ENCODE data around the gene TRPV3. TPM values are rescaled to one million over a fixed set of nuclear protein-coding genes. Genes with fewer than 3 reads are reported as not detected.
"Not testable (repeated sequence)": the region's sequence is repeated elsewhere in the genome, so short reads cannot be mapped to it uniquely, and the experiment has no call there.

Gene TRPV3
- polyA plus RNA-seq, 1 donor (not counting 4 experiments of a cell fraction or from before 2014, with no cell fraction given): 9.4 TPM

DNA sequence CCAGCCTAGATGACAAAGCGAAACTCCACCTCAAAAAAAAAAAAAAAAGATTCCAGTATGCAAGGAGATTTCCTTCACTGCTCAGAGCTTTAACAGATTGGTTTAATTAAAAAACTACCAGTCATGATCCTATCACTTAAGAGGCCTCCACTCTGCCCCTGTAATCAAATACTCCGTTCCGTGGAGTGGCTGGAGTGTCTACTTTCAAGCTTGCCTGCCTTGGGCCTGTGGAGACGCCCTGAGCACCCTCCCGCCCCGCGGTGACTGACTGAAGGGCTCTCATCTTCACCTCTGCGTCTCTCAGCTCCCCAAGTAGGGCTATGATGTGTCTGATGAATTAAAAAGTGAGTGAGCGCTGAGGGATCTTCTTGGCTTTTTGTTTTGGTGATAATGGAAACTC lies 25.3 kb upstream of the TRPV3 start:
- Histone ChIP-seq H3K27me3 (ENCODE audit: control insufficient read depth, extremely low read depth, insufficient read depth, low read length) (no peaks in the 10 kb centered on the region), H3K9me1 (ENCODE audit: control insufficient read depth, extremely low read depth, insufficient read depth, low read length) (no peaks in the 10 kb centered on the region), H3K9me3 (ENCODE audit: control insufficient read depth, low read depth, low read length) (no peaks in the 10 kb centered on the region), H4K20me1 (ENCODE audit: control insufficient read depth, extremely low read depth, insufficient read depth, low read length) (no peaks in the 10 kb centered on the region), H3K27ac (ENCODE audit: control insufficient read depth, insufficient read depth, low read length) (no peak overlapping the region), H3K4me2 (ENCODE audit: control insufficient read depth, extremely low read depth, insufficient read depth, low read depth, low read length) (no peak overlapping the region), H3K79me2 (ENCODE audit: control insufficient read depth, insufficient read depth, low read length) (no peaks in the 10 kb centered on the region), H3K9ac (ENCODE audit: control insufficient read depth, extremely low read depth, insufficient read depth, low read length) (no peak overlapping the region), H3K36me3 (ENCODE audit: control insufficient read depth in 2 of 2, extremely low read depth in 1 of 2, insufficient read depth in 2 of 2, low read length in 2 of 2) (peaks cover 4 to 11% of the 10 kb centered on the region in 2 experiments), H3K4me1 (ENCODE audit: control insufficient read depth, extremely low read depth, insufficient read depth, low read length) (peaks cover 6% of the 10 kb centered on the region), H3K4me3 (ENCODE audit: control insufficient read depth in 2 of 3, extremely low read depth in 1 of 3, insufficient read depth in 2 of 3, low read depth in 1 of 3, low read length in 3 of 3) (no peak overlapping the region), H2AFZ (ENCODE audit: control insufficient read depth, low read length) (no peak overlapping the region)
- DNase-seq (ENCODE audit: low read depth, low spot score) (no peak), FAIRE-seq (no peak)
- dilution Hi-C loops (cut with MboI; ENCODE audit: extremely low pct_ligation_motif_present, low sequenced_read_pairs): no loop called here
- TF ChIP-seq, protein P1, sequence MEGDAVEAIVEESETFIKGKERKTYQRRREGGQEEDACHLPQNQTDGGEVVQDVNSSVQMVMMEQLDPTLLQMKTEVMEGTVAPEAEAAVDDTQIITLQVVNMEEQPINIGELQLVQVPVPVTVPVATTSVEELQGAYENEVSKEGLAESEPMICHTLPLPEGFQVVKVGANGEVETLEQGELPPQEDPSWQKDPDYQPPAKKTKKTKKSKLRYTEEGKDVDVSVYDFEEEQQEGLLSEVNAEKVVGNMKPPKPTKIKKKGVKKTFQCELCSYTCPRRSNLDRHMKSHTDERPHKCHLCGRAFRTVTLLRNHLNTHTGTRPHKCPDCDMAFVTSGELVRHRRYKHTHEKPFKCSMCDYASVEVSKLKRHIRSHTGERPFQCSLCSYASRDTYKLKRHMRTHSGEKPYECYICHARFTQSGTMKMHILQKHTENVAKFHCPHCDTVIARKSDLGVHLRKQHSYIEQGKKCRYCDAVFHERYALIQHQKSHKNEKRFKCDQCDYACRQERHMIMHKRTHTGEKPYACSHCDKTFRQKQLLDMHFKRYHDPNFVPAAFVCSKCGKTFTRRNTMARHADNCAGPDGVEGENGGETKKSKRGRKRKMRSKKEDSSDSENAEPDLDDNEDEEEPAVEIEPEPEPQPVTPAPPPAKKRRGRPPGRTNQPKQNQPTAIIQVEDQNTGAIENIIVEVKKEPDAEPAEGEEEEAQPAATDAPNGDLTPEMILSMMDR (optimal IDR thresholded peaks at IDR 0.05 in 1 of 3, IDR thresholded peaks at IDR 0.05 in 1 of 3, conservative IDR thresholded peaks at IDR 0.05 in 1 of 3; ENCODE audit: extremely low read depth in 1 of 3, insufficient read depth in 2 of 3, low read length in 3 of 3): no peak
- TF ChIP-seq EZH2 (IDR thresholded peaks at IDR 0.05; ENCODE audit: low read length): no peak

- H4K20me1 ChIP-seq (ENCODE audit: control insufficient read depth, extremely low read depth, insufficient read depth, low read length); dilution Hi-C loops (cut with MboI; ENCODE audit: extremely low pct_ligation_motif_present, low sequenced_read_pairs): not testable (repeated sequence)
Measured at GRCh38 chr17:3578667-3579066, 21.1 kb upstream of the TRPV3 start.

DNA sequence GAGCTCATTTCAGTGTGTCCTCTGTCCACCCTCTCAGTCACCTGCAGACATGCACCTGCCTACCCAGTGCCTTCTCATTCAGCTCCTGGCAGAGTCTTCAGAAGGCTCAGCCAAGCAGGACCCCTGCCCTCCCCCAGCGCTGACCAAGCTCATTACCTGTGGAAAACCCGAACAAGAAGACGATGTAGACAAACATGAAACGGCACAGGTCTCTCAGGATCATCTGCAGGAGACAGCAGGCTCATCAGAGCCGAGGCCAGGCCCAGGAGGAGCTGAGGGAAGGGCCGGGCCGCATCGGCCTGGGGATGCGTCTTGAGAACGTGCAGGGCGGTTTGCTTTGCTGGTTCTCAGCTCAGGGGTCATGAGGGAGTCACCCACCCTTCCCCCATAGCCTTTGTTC lies 19.4 kb upstream of the TRPV3 start:
- Histone ChIP-seq H3K27ac (ENCODE audit: control insufficient read depth, insufficient read depth, low read length) (no peak overlapping the region), H3K9me3 (ENCODE audit: control insufficient read depth, low read depth, low read length) (no peaks in the 10 kb centered on the region), H3K36me3 (ENCODE audit: control insufficient read depth in 2 of 2, extremely low read depth in 1 of 2, insufficient read depth in 2 of 2, low read length in 2 of 2) (peaks cover 0 to 12% of the 10 kb centered on the region in 2 experiments)

More at GRCh38 chr17:3578667-3579066, 21.1 kb upstream of the TRPV3 start:
- not testable (repeated sequence) for H3K9ac ChIP-seq (ENCODE audit: control insufficient read depth, extremely low read depth, insufficient read depth, low read length); H3K79me2 ChIP-seq (ENCODE audit: control insufficient read depth, insufficient read depth, low read length); H3K27me3 ChIP-seq (ENCODE audit: control insufficient read depth, extremely low read depth, insufficient read depth, low read length); FAIRE-seq; H2AFZ ChIP-seq (ENCODE audit: control insufficient read depth, low read length); H3K9me1 ChIP-seq (ENCODE audit: control insufficient read depth, extremely low read depth, insufficient read depth, low read length); H3K4me3 ChIP-seq (ENCODE audit: control insufficient read depth in 2 of 3, extremely low read depth in 1 of 3, insufficient read depth in 2 of 3, low read depth in 1 of 3, low read length in 3 of 3); H3K9me3 ChIP-seq (ENCODE audit: control insufficient read depth, low read depth, low read length); H3K27ac ChIP-seq (ENCODE audit: control insufficient read depth, insufficient read depth, low read length); DNase-seq (ENCODE audit: low read depth, low spot score); H3K4me2 ChIP-seq (ENCODE audit: control insufficient read depth, extremely low read depth, insufficient read depth, low read depth, low read length)
- peaks cover 0 to 10% of the 10 kb centered on the region in 2 experiments for H3K36me3 ChIP-seq (ENCODE audit: control insufficient read depth in 2 of 2, extremely low read depth in 1 of 2, insufficient read depth in 2 of 2, low read length in 2 of 2)
- H3K4me1 ChIP-seq (ENCODE audit: control insufficient read depth, extremely low read depth, insufficient read depth, low read length): peaks cover 21% of the 10 kb centered on the region

More for the DNA sequence above, 19.4 kb upstream of the TRPV3 start:
- no peak overlapping the region for H3K4me2 ChIP-seq (ENCODE audit: control insufficient read depth, extremely low read depth, insufficient read depth, low read depth, low read length)
- H3K4me1 ChIP-seq (ENCODE audit: control insufficient read depth, extremely low read depth, insufficient read depth, low read length): peaks cover 21% of the 10 kb centered on the region
- no peak overlapping the region for H3K4me3 ChIP-seq (ENCODE audit: control insufficient read depth in 2 of 3, extremely low read depth in 1 of 3, insufficient read depth in 2 of 3, low read depth in 1 of 3, low read length in 3 of 3)
- no peak overlapping the region for H2AFZ ChIP-seq (ENCODE audit: control insufficient read depth, low read length)
- no peaks in the 10 kb centered on the region for H3K9me1 ChIP-seq (ENCODE audit: control insufficient read depth, extremely low read depth, insufficient read depth, low read length)
- DNase-seq (ENCODE audit: low read depth, low spot score) (no peak), FAIRE-seq (no peak)
- H3K27me3 ChIP-seq (ENCODE audit: control insufficient read depth, extremely low read depth, insufficient read depth, low read length): no peaks in the 10 kb centered on the region
- H4K20me1 ChIP-seq (ENCODE audit: control insufficient read depth, extremely low read depth, insufficient read depth, low read length): no peaks in the 10 kb centered on the region
- H3K79me2 ChIP-seq (ENCODE audit: control insufficient read depth, insufficient read depth, low read length): no peaks in the 10 kb centered on the region
- TF ChIP-seq, protein P1 (optimal IDR thresholded peaks at IDR 0.05 in 1 of 3, IDR thresholded peaks at IDR 0.05 in 1 of 3, conservative IDR thresholded peaks at IDR 0.05 in 1 of 3; ENCODE audit: extremely low read depth in 1 of 3, insufficient read depth in 2 of 3, low read length in 3 of 3): no peak
- no peak for TF ChIP-seq EZH2 (IDR thresholded peaks at IDR 0.05; ENCODE audit: low read length)
- dilution Hi-C loops (cut with MboI; ENCODE audit: extremely low pct_ligation_motif_present, low sequenced_read_pairs): no loop called here
- H3K9ac ChIP-seq (ENCODE audit: control insufficient read depth, extremely low read depth, insufficient read depth, low read length): no peak overlapping the region

All from keratinocyte (primary cell).